H1 (cell line): ENCODE results near the gene ATP11A. TPM values are rescaled to one million over a fixed set of nuclear protein-coding genes. Genes with fewer than 3 reads are reported as not detected.

Experiments
- CTCF ChIA-PET: fragments of 300-600 bp; sonication (Branson Sonifier 250); formaldehyde crosslinking; loops from one replicate; lab custom pipeline; 2021; ENCODE audit not compliant: partially characterized antibody; lab: Charles Lee
- POLR2A ChIA-PET: fragments of 300-600 bp; sonication (Branson Sonifier 250); formaldehyde crosslinking; loops from one replicate; lab custom pipeline; 2021; ENCODE audit warnings: inconsistent platforms; ENCODE audit not compliant: partially characterized antibody; lab: Charles Lee
- DNase-seq, 2 experiments: peaks; one replicate each; pipeline versions ENCODE4 v3.0.0 to v3.0.0-alpha.2; 2010 to 2022; ENCODE audit warnings: low spot score in 2 of 2, low read depth in 1 of 2, mixed read lengths in 1 of 2
- FAIRE-seq: peaks from 2 replicates; lab custom pipeline; 2011; peaks lifted over from hg19 to GRCh38; lab: Jason Lieb, UNC
- H2AFZ ChIP-seq: 2 replicates; pipeline ENCODE4 v1.8.1; 2012; ENCODE audit warnings: low read length, inconsistent platforms
- H2AK5ac ChIP-seq: 2 replicates; pipeline ENCODE4 v1.6.1; 2013; ENCODE audit warnings: low read depth, low read length
- H2BK120ac ChIP-seq: replicated peaks from 2 replicates; pipeline ENCODE3; 2013; ENCODE audit warnings: low read depth, low read length, inconsistent platforms
- H2BK12ac ChIP-seq: 2 replicates; pipeline ENCODE4 v1.6.1; 2013; ENCODE audit warnings: low read depth, low read length
- H2BK15ac ChIP-seq: 2 replicates; pipeline ENCODE4 v1.6.1; 2013; ENCODE audit warnings: low read length
- H2BK20ac ChIP-seq: 2 replicates; pipeline ENCODE4 v1.6.1; 2013; ENCODE audit warnings: low read length
- H2BK5ac ChIP-seq: 2 replicates; pipeline ENCODE4 v1.6.1; 2013; ENCODE audit warnings: low read depth, low read length
- H3K14ac ChIP-seq: 2 replicates; pipeline ENCODE4 v1.6.1; 2013; ENCODE audit warnings: inconsistent platforms; ENCODE audit not compliant: insufficient read length
- H3K18ac ChIP-seq: 2 replicates; pipeline ENCODE4 v1.6.1; 2013; ENCODE audit warnings: low read length; ENCODE audit errors: extremely low read depth
- H3K23ac ChIP-seq: 2 replicates; pipeline ENCODE4 v1.6.1; 2013; ENCODE audit warnings: inconsistent platforms; ENCODE audit not compliant: insufficient read length
- H3K23me2 ChIP-seq: 2 replicates; pipeline ENCODE4 v1.6.1; 2013; ENCODE audit warnings: low read depth, low read length
- H3K27ac ChIP-seq: 2 replicates; pipeline ENCODE4 v1.6.1; 2011; ENCODE audit warnings: low read depth, low read length, inconsistent platforms
- H3K27me3 ChIP-seq, 4 experiments: replicated peaks in 1 of 4; 1 replicate in 1 of 4; 2 replicates in 3 of 4; pipeline versions ENCODE4 v1.6.1 to v1.8.1; 2011 to 2013; ENCODE audit warnings: low read length in 3 of 4, mild to moderate bottlenecking in 3 of 4, inconsistent platforms in 2 of 4, mixed read lengths in 2 of 4, moderate library complexity in 1 of 4; ENCODE audit not compliant: control insufficient read depth in 3 of 4, insufficient read depth in 3 of 4; ENCODE audit errors: extremely low read depth in 1 of 4
- H3K36me3 ChIP-seq, 4 experiments: 2 replicates each; pipeline versions ENCODE4 v1.6.1 to v1.8.1; 2011 to 2013; ENCODE audit warnings: mild to moderate bottlenecking in 4 of 4, low read length in 3 of 4, moderate library complexity in 2 of 4, control low read depth in 1 of 4, inconsistent platforms in 1 of 4; ENCODE audit not compliant: insufficient read depth in 4 of 4, control insufficient read depth in 2 of 4
- H3K4ac ChIP-seq: replicated peaks from 2 replicates; pipeline ENCODE3; 2013; ENCODE audit warnings: low read length, low read depth, mixed read lengths, inconsistent platforms; ENCODE audit not compliant: insufficient read length
- H3K4me1 ChIP-seq, 4 experiments: replicated peaks in 1 of 4; 1 replicate in 1 of 4; 2 replicates in 3 of 4; pipeline versions ENCODE4 v1.6.1 to v1.8.1; 2011 to 2013; ENCODE audit warnings: low read length in 3 of 4, inconsistent platforms in 2 of 4, mixed read lengths in 1 of 4; ENCODE audit not compliant: insufficient read depth in 4 of 4, control insufficient read depth in 3 of 4
- H3K4me2 ChIP-seq, 2 experiments: 2 replicates each; pipeline versions ENCODE4 v1.6.1 to v1.8.1; 2011 to 2013; ENCODE audit warnings: low read depth in 2 of 2, low read length in 2 of 2, control low read depth in 1 of 2, inconsistent platforms in 1 of 2, mild to moderate bottlenecking in 1 of 2; ENCODE audit not compliant: insufficient read depth in 1 of 2
- H3K4me3 ChIP-seq, 4 experiments: fragments of 200-600, 300-600 bp in 1 of 4; sonication (generic), shearing (Covaris generic), sonication (Bioruptor Twin) in 1 of 4; 2 replicates each; pipeline versions ENCODE4 v1.5.1 to v1.8.1; 2011 to 2016; ENCODE audit warnings: low read length in 4 of 4, low read depth in 3 of 4, control low read depth in 2 of 4, inconsistent platforms in 2 of 4, mild to moderate bottlenecking in 2 of 4, mixed read lengths in 1 of 4, moderate library complexity in 1 of 4; ENCODE audit not compliant: insufficient read depth in 2 of 4; ENCODE audit errors: extremely low read depth in 1 of 4
- H3K56ac ChIP-seq: replicated peaks from 2 replicates; pipeline ENCODE3; 2013; ENCODE audit warnings: low read depth, mild to moderate bottlenecking, mixed read lengths, low read length, inconsistent platforms; ENCODE audit not compliant: insufficient read length
- H3K79me1 ChIP-seq: 2 replicates; pipeline ENCODE4 v1.6.1; 2013; ENCODE audit warnings: low read depth, low read length, control low read depth
- H3K79me2 ChIP-seq, 2 experiments: 2 replicates each; pipeline versions ENCODE4 v1.6.1 to v1.8.1; 2012 to 2013; ENCODE audit warnings: low read length in 2 of 2, mild to moderate bottlenecking in 2 of 2, inconsistent platforms in 1 of 2; ENCODE audit not compliant: insufficient read depth in 2 of 2, control insufficient read depth in 1 of 2
- H3K9ac ChIP-seq, 4 experiments: replicated peaks in 1 of 4; 1 replicate in 1 of 4; 2 replicates in 3 of 4; pipeline versions ENCODE4 v1.6.1 to v1.8.1; 2011 to 2013; ENCODE audit warnings: low read depth in 3 of 4, low read length in 3 of 4, control low read depth in 2 of 4, mild to moderate bottlenecking in 2 of 4, moderate library complexity in 2 of 4, inconsistent platforms in 1 of 4; ENCODE audit errors: extremely low read depth in 1 of 4
- H3K9me3 ChIP-seq, 2 experiments: 2 replicates each; pipeline versions ENCODE4 v1.6.1 to v1.8.1; 2012 to 2013; ENCODE audit warnings: mild to moderate bottlenecking in 2 of 2, moderate library complexity in 2 of 2, control low read depth in 1 of 2, inconsistent platforms in 1 of 2, low read depth in 1 of 2, low read length in 1 of 2, mixed read lengths in 1 of 2; ENCODE audit not compliant: insufficient read depth in 2 of 2
- H4K20me1 ChIP-seq, 2 experiments: replicated peaks in 1 of 2; 2 replicates each; pipeline versions ENCODE3 to v1.8.1; 2011 to 2013; ENCODE audit warnings: inconsistent platforms in 2 of 2, low read length in 2 of 2, mild to moderate bottlenecking in 1 of 2; ENCODE audit not compliant: insufficient read depth in 2 of 2, control insufficient read depth in 1 of 2
- H4K5ac ChIP-seq: 2 replicates; pipeline ENCODE4 v1.6.1; 2013; ENCODE audit warnings: low read length, low read depth, mixed read lengths, inconsistent platforms; ENCODE audit not compliant: insufficient read length
- H4K8ac ChIP-seq: 2 replicates; pipeline ENCODE4 v1.8.0; 2013; ENCODE audit warnings: mild to moderate bottlenecking, moderate library complexity, low read length, inconsistent platforms; ENCODE audit not compliant: insufficient read depth; ENCODE audit errors: extremely low read depth
- H4K91ac ChIP-seq: replicated peaks from 2 replicates; pipeline ENCODE3; 2013; ENCODE audit warnings: low read length, mixed read lengths, inconsistent platforms; ENCODE audit not compliant: insufficient read length
- BRCA1 ChIP-seq: IDR thresholded peaks from 2 replicates; pipeline ENCODE4 v1.6.1; 2012; ENCODE audit warnings: low read depth, low read length, improper control_type of control experiment
- E2F6 ChIP-seq: IDR thresholded peaks from 2 replicates; pipeline ENCODE4 v1.6.1; 2012; ENCODE audit warnings: inconsistent platforms
- EGR1 ChIP-seq: IDR thresholded peaks from 2 replicates; pipeline ENCODE4 v1.6.1; 2011; ENCODE audit warnings: low read depth, low read length, borderline replicate concordance
- KDM1A ChIP-seq: fragments of 200-600, 300-600 bp; sonication (generic); IDR thresholded peaks from 2 replicates; pipeline ENCODE4 v1.7.1; 2016; ENCODE audit warnings: mild to moderate bottlenecking, low read length, borderline replicate concordance
- KDM5A ChIP-seq: fragments of 200-600 bp; IDR thresholded peaks from 2 replicates; pipeline ENCODE4 v1.7.1; 2012; ENCODE audit warnings: mild to moderate bottlenecking, low read length, inconsistent platforms, mixed read lengths
- POLR2A ChIP-seq, 2 experiments: IDR thresholded peaks; 1 replicate in 1 of 2; 2 replicates in 1 of 2; pipeline ENCODE4 v1.6.1; 2011; ENCODE audit warnings: low read depth in 2 of 2, low read length in 2 of 2, mild to moderate bottlenecking in 2 of 2; ENCODE audit errors: control extremely low read depth in 1 of 2
- RNF2 ChIP-seq: fragments of 200-900, 300-1000 bp; sonication (generic); IDR thresholded peaks from 2 replicates; pipeline ENCODE4 v1.7.1; 2016; ENCODE audit warnings: borderline replicate concordance, low read depth, mild to moderate bottlenecking, antibody characterized with exemption, low read length; ENCODE audit not compliant: poor library complexity, severe bottlenecking; ENCODE audit errors: missing control alignments
- RXRA ChIP-seq: IDR thresholded peaks from 2 replicates; pipeline ENCODE4 v1.6.1; 2011; ENCODE audit warnings: low read depth, mild to moderate bottlenecking, low read length, moderate library complexity; ENCODE audit not compliant: insufficient read depth
- SIN3A ChIP-seq, 2 experiments: IDR thresholded peaks in 1 of 2; conservative IDR thresholded peaks in 1 of 2; 2 replicates each; pipeline ENCODE4 v1.6.1; 2011 to 2012; ENCODE audit warnings: low read length in 2 of 2, improper control_type of control experiment in 1 of 2, low read depth in 1 of 2, mild to moderate bottlenecking in 1 of 2
- SIX5 ChIP-seq: IDR thresholded peaks from 2 replicates; pipeline ENCODE4 v1.6.1; 2011; ENCODE audit warnings: mild to moderate bottlenecking, low read depth, low read length
- SUZ12 ChIP-seq: fragments of 200-600 bp; sonication (generic); IDR thresholded peaks from 2 replicates; pipeline ENCODE4 v1.6.1; 2012; ENCODE audit warnings: mild to moderate bottlenecking, inconsistent platforms, low read length, moderate library complexity, mixed read lengths
- TAF7 ChIP-seq: optimal IDR thresholded peaks from 2 replicates; pipeline ENCODE3; 2011; ENCODE audit warnings: low read depth, mild to moderate bottlenecking, inconsistent platforms, low read length, moderate library complexity, borderline replicate concordance
- TEAD4 ChIP-seq: IDR thresholded peaks from 2 replicates; pipeline ENCODE4 v1.6.1; 2012; ENCODE audit warnings: low read depth, low read length, inconsistent platforms, mixed read lengths
- WGBS, 2 experiments: shearing (Covaris generic) in 1 of 2; methylation state at CpG; one replicate each; pipeline versions ENCODE4 v1.1.6 to v1.1.7; 2013 to 2015; ENCODE audit warnings: low lambda C conversion rate in 2 of 2, mixed read lengths in 2 of 2, inconsistent platforms in 1 of 2, low coverage in 1 of 2, missing lambda C conversion rate in 1 of 2; ENCODE audit not compliant: insufficient replicate concordance in 2 of 2, insufficient coverage in 1 of 2, insufficient read length in 1 of 2; ENCODE audit errors: extremely low coverage in 1 of 2, missing lambda C conversion rate in 1 of 2; 5-methylcytosine and 5-hydroxymethylcytosine counted together
- polyA plus RNA-seq, 7 experiments: library from polyadenylated mRNA; depleted of rRNA in 3 of 7; stranded (reverse) in 5 of 7; unstranded in 2 of 7; fragments of >200 nt in 5 of 7; fragments of 200-250 nt in 2 of 7; gene quantifications; 1 replicate in 5 of 7; 2 replicates in 1 of 7; 4 replicates in 1 of 7; pipeline versions ENCODE4 v1.2.1 to v1.2.3, GENCODE V29; 2011 to 2013; ENCODE audit warnings: missing spikeins in 2 of 7, mixed read lengths in 2 of 7
- total RNA-seq: library from RNA; stranded (reverse); fragmentation: NEBNext Ultra II Directional; extraction: Animal tissue kit (Norgen Biotek cat#: 25700); gene quantifications from 2 replicates; pipeline ENCODE4 v1.2.1, GENCODE V29; 2021

ATP11A gene
- total and polyA plus RNA-seq, 2 of the 8 experiments (the other 6 are each of a cell fraction or from before 2014, with no cell fraction given), result 28.8 to 72.9 TPM

GRCh38 chr13:112692586-112692985 lies 2.7 kb downstream of the ATP11A start:
- H3K79me2 ChIP-seq, result peaks cover 6 to 66% of the 10 kb centered on the region in 2 experiments; a peak in 3 of 4 replicates
- no peaks in the 10 kb centered on the region for H3K9me3 ChIP-seq
- ChIA-PET POLR2A (interaction anchor here (0.7 to 1.9 kb wide), 5 partner anchors 8 to 70 kb away, joined by 3 to 5 read pairs (median 3); no protein-coding TSS in a partner anchor), CTCF (interaction anchor here (1.5 kb wide), 1 partner anchor 41 kb away, joined by 3 read pairs; no protein-coding TSS in a partner anchor)
- H3K56ac ChIP-seq, result no peak overlapping the region
- H4K8ac ChIP-seq, result no peak overlapping the region
- H3K36me3 ChIP-seq, result no peaks in the 10 kb centered on the region; a peak in 1 of 8 replicates
- no peak overlapping the region for H2AK5ac ChIP-seq
- H3K18ac ChIP-seq, result no peak overlapping the region
- no peak overlapping the region for H3K27ac ChIP-seq
- H2BK5ac ChIP-seq, result no peak overlapping the region
- peaks cover 5% of the 10 kb centered on the region; the same call in 1 of the 2 replicates for H3K23me2 ChIP-seq
- no peak overlapping the region for H2BK120ac ChIP-seq
- no peak overlapping the region for H3K9ac ChIP-seq
- 85% methylated on average over 5 of the region's 5 CpGs; no CpG with 5 or more reads in 1 of the 2 experiments for WGBS, 2 experiments
- H3K27me3 ChIP-seq, result peaks cover 0 to 2% (median 0%) of the 10 kb centered on the region in 4 experiments; a peak in 3 of 7 replicates
- H3K4ac ChIP-seq, result no peak overlapping the region
- no peak overlapping the region for H4K5ac ChIP-seq
- H4K20me1 ChIP-seq, result peaks cover 4 to 8% of the 10 kb centered on the region in 2 experiments
- no peak overlapping the region for H2BK15ac ChIP-seq
- H3K4me3 ChIP-seq, result peak overlapping the region in 1 of 4 experiments; percentile 79; a peak in 3 of 8 replicates
- no peak overlapping the region for H4K91ac ChIP-seq
- DNase-seq (no peak), FAIRE-seq (no peak)
- peak overlapping the region in 1 of 2 experiments; percentile 87; a peak in 2 of 4 replicates for H3K4me2 ChIP-seq
- peaks cover 16% of the 10 kb centered on the region for H3K79me1 ChIP-seq
- no peak overlapping the region for H2AFZ ChIP-seq
- no peak overlapping the region for H3K23ac ChIP-seq
- H3K4me1 ChIP-seq, result peaks cover 3 to 31% (median 18%) of the 10 kb centered on the region in 4 experiments
- no peak overlapping the region for H3K14ac ChIP-seq
- H2BK12ac ChIP-seq, result no peak overlapping the region
- H2BK20ac ChIP-seq, result no peak overlapping the region
- TF ChIP-seq POLR2A (IDR thresholded peaks at IDR 0.05; ENCODE audit: control extremely low read depth in 1 of 2, low read depth in 2 of 2, low read length in 2 of 2), result no peak
- no peak for TF ChIP-seq TAF7
- no peak for TF ChIP-seq RNF2
- no peak for TF ChIP-seq TEAD4
- no peak for TF ChIP-seq KDM1A
- TF ChIP-seq EGR1, result no peak
- TF ChIP-seq SIX5, result no peak
- TF ChIP-seq E2F6, result no peak
- no peak for TF ChIP-seq SUZ12
- TF ChIP-seq BRCA1, result no peak
- TF ChIP-seq RXRA, result no peak
- TF ChIP-seq KDM5A, result no peak
- TF ChIP-seq SIN3A (conservative IDR thresholded peaks at IDR 0.05 in 1 of 2, IDR thresholded peaks at IDR 0.05 in 1 of 2; ENCODE audit: low read depth in 1 of 2, low read length in 2 of 2), result no peak
